Astrocyte (in vitro differentiated cells and primary cell): ENCODE results near the gene CAMKMT. TPM values are rescaled to one million over a fixed set of nuclear protein-coding genes. Genes with fewer than 3 reads are reported as not detected.

Source experiments
- DNase-seq: peaks from one replicate; pipeline ENCODE4 v3.0.0-alpha.2; 2010; ENCODE audit warnings: low read depth
- FAIRE-seq: peaks from 2 replicates; lab custom pipeline; 2011; peaks lifted over from hg19 to GRCh38; lab: Jason Lieb, UNC
- H2AFZ ChIP-seq: 2 replicates; pipeline ENCODE4 v1.6.0; 2012; ENCODE audit warnings: low read depth, low read length, inconsistent platforms
- H3K27ac ChIP-seq: 2 replicates; pipeline ENCODE4 v1.5.1; 2011; ENCODE audit warnings: low read depth, low read length, inconsistent platforms
- H3K27me3 ChIP-seq: 2 replicates; pipeline ENCODE4 v1.6.0; 2011; ENCODE audit warnings: low read length, inconsistent platforms; ENCODE audit not compliant: insufficient read depth
- H3K36me3 ChIP-seq: 2 replicates; pipeline ENCODE4 v1.5.1; 2011; ENCODE audit warnings: low read length, inconsistent platforms; ENCODE audit not compliant: insufficient read depth
- H3K4me1 ChIP-seq: 2 replicates; pipeline ENCODE4 v1.5.1; 2011; ENCODE audit warnings: low read length, inconsistent platforms; ENCODE audit not compliant: insufficient read depth
- H3K4me2 ChIP-seq: 2 replicates; pipeline ENCODE4 v1.6.0; 2012; ENCODE audit warnings: low read length, inconsistent platforms
- H3K4me3 ChIP-seq: 2 replicates; pipeline ENCODE4 v1.5.1; 2011; ENCODE audit warnings: low read depth, mild to moderate bottlenecking, low read length, inconsistent platforms; ENCODE audit not compliant: insufficient read depth
- H3K79me2 ChIP-seq: 2 replicates; pipeline ENCODE4 v1.6.0; 2012; ENCODE audit warnings: mild to moderate bottlenecking, low read length, inconsistent platforms; ENCODE audit not compliant: insufficient read depth
- H3K9ac ChIP-seq: 2 replicates; pipeline ENCODE4 v1.6.0; 2012; ENCODE audit warnings: mild to moderate bottlenecking, low read length, inconsistent platforms
- H3K9me3 ChIP-seq: 2 replicates; pipeline ENCODE4 v1.5.1; 2012; ENCODE audit warnings: low read depth, mild to moderate bottlenecking, low read length, inconsistent platforms; ENCODE audit not compliant: insufficient read depth
- H4K20me1 ChIP-seq: 2 replicates; pipeline ENCODE4 v1.6.0; 2012; ENCODE audit warnings: low read length, inconsistent platforms; ENCODE audit not compliant: insufficient read depth
- H3K27ac Mint-ChIP-seq: one replicate; pipeline ENCODE4 v1.8.0; 2021; ENCODE audit warnings: mild to moderate bottlenecking, mixed read lengths; ENCODE audit not compliant: unreplicated experiment
- H3K27me3 Mint-ChIP-seq: one replicate; pipeline ENCODE4 v1.8.0; 2021; ENCODE audit warnings: low read depth, mixed read lengths; ENCODE audit not compliant: unreplicated experiment
- H3K36me3 Mint-ChIP-seq: one replicate; pipeline ENCODE4 v1.8.0; 2021; ENCODE audit warnings: low read depth, mixed read lengths; ENCODE audit not compliant: unreplicated experiment
- H3K4me1 Mint-ChIP-seq: one replicate; pipeline ENCODE4 v1.8.0; 2021; ENCODE audit warnings: low read depth, mixed read lengths; ENCODE audit not compliant: unreplicated experiment
- H3K4me3 Mint-ChIP-seq: one replicate; pipeline ENCODE4 v1.8.0; 2021; ENCODE audit warnings: mild to moderate bottlenecking, moderate library complexity, mixed read lengths; ENCODE audit not compliant: unreplicated experiment
- H3K9me3 Mint-ChIP-seq: one replicate; pipeline ENCODE4 v1.8.0; 2021; ENCODE audit warnings: mild to moderate bottlenecking, mixed read lengths; ENCODE audit not compliant: unreplicated experiment
- EZH2 ChIP-seq: IDR thresholded peaks from 2 replicates; pipeline ENCODE4 v1.6.1; 2012; ENCODE audit warnings: mild to moderate bottlenecking, low read length, inconsistent platforms; ENCODE audit not compliant: insufficient read depth
- total RNA-seq: library from RNA; stranded (reverse); gene quantifications from 2 replicates; pipeline ENCODE4 v1.2.1, GENCODE V29; 2021
- TF ChIP-seq, protein P1 (sequence below): IDR thresholded peaks from 2 replicates; pipeline ENCODE4 v1.5.1; 2011; ENCODE audit warnings: low read depth, mild to moderate bottlenecking, inconsistent platforms, low read length, moderate library complexity; ENCODE audit not compliant: insufficient read depth

Gene CAMKMT
- total RNA-seq, 1 donor from 2014 or later = 9.3 TPM

DNA sequence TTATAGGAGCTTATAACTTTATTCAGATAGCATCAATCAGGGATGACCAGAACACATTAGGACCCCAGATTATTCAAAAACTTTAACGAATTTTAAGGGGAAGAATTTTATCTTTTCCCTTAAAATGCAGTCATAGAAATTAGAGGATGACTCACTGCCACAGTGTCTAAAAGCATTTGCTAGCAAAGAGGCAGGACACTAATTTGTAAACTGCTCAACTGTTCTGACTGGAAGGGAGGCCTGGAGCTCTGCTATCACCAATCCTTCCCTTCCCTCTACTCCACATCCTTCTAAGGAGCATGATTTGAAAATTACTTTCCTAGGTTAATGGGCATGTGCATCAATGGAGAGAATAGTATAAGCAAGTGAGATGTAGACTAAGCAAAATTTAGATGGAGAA lies 40.9 kb upstream of the CAMKMT start:
- Histone ChIP-seq H3K4me3 (no peak overlapping the region), H3K4me1 (peaks cover 10% of the 10 kb centered on the region), H3K9me3 (no peaks in the 10 kb centered on the region), H4K20me1 (peaks cover 9% of the 10 kb centered on the region), H3K27ac (no peak overlapping the region), H3K9ac (no peak overlapping the region), H3K36me3 (peaks cover 37% of the 10 kb centered on the region), H3K79me2 (no peaks in the 10 kb centered on the region), H3K27me3 (no peaks in the 10 kb centered on the region), H2AFZ (no peak overlapping the region), H3K4me2 (no peak overlapping the region)
- Mint-ChIP-seq H3K27me3 (no peaks in the 10 kb centered on the region), H3K9me3 (no peaks in the 10 kb centered on the region), H3K4me3 (no peak overlapping the region), H3K27ac (no peak overlapping the region), H3K4me1 (peaks cover 7% of the 10 kb centered on the region), H3K36me3 (peaks cover 17% of the 10 kb centered on the region)
- TF ChIP-seq, protein P1, sequence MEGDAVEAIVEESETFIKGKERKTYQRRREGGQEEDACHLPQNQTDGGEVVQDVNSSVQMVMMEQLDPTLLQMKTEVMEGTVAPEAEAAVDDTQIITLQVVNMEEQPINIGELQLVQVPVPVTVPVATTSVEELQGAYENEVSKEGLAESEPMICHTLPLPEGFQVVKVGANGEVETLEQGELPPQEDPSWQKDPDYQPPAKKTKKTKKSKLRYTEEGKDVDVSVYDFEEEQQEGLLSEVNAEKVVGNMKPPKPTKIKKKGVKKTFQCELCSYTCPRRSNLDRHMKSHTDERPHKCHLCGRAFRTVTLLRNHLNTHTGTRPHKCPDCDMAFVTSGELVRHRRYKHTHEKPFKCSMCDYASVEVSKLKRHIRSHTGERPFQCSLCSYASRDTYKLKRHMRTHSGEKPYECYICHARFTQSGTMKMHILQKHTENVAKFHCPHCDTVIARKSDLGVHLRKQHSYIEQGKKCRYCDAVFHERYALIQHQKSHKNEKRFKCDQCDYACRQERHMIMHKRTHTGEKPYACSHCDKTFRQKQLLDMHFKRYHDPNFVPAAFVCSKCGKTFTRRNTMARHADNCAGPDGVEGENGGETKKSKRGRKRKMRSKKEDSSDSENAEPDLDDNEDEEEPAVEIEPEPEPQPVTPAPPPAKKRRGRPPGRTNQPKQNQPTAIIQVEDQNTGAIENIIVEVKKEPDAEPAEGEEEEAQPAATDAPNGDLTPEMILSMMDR = no peak
- TF ChIP-seq EZH2 = no peak
- DNase-seq (no peak), FAIRE-seq (no peak)

DNA sequence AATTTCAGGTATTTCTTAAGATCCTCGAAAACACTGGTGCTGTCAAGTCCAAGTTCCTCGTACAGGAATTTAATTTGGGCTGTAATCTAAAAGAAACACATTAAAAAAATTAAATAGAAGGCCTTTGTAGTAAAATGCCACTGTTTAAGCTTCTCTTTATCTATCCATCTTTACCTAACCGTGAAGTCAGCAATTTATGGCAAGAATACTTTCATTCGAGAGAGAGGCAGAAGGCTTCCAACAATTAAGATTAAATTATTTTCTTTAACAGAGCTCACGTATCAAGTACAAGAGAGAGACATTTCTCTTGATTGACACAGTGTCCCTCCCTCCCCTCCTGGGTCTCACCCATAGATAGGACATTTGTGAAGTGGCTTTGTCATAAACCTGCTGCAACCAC lies 40.4 kb upstream of the CAMKMT start:
- no peak overlapping the region for H3K4me3 Mint-ChIP-seq
- no peak overlapping the region for H3K9ac ChIP-seq
- H3K36me3 Mint-ChIP-seq = peaks cover 15% of the 10 kb centered on the region
- H4K20me1 ChIP-seq = peaks cover 9% of the 10 kb centered on the region
- DNase-seq = no peak
- TF ChIP-seq EZH2 = no peak
- TF ChIP-seq, protein P1 = no peak
- no peak overlapping the region for H2AFZ ChIP-seq
- no peak overlapping the region for H3K27ac Mint-ChIP-seq
- H3K9me3 ChIP-seq = no peaks in the 10 kb centered on the region
- H3K4me1 ChIP-seq = peaks cover 10% of the 10 kb centered on the region
- peaks cover 34% of the 10 kb centered on the region for H3K36me3 ChIP-seq
- no peak for FAIRE-seq
- no peaks in the 10 kb centered on the region for H3K79me2 ChIP-seq
- H3K27me3 Mint-ChIP-seq = no peaks in the 10 kb centered on the region
- no peak overlapping the region for H3K4me2 ChIP-seq
- H3K27me3 ChIP-seq = no peaks in the 10 kb centered on the region
- H3K4me3 ChIP-seq = no peak overlapping the region
- H3K4me1 Mint-ChIP-seq = peaks cover 7% of the 10 kb centered on the region
- no peak overlapping the region for H3K27ac ChIP-seq
- no peaks in the 10 kb centered on the region for H3K9me3 Mint-ChIP-seq

DNA sequence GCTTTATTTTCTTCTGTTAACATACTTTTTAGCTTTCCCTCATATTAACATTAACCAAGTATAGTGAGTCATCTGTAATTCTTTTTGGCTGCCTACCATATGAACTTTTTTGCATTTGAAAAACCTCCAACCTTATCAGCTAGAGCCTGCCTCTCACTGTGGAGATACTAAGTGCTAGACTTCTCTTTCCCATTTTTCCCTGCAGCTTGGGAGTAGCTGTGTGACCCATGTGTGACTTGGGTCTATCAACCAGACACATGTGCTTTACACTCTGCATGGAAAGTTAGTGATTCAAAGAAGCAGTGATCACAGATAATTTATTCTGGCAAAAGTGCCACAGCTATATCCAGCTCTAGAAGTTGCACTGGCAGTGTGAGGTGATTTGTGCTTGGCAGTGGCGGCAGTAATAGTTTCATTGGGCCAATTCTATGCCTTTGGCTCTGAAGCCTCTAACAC lies 36.7 kb upstream of the CAMKMT start:
- Histone ChIP-seq H3K9me3 (no peaks in the 10 kb centered on the region), H3K79me2 (no peaks in the 10 kb centered on the region), H3K36me3 (peaks cover 32% of the 10 kb centered on the region), H4K20me1 (peaks cover 9% of the 10 kb centered on the region), H3K4me1 (peaks cover 10% of the 10 kb centered on the region), H3K4me3 (no peak overlapping the region), H3K27me3 (no peaks in the 10 kb centered on the region), H3K27ac (no peak overlapping the region), H3K4me2 (peak overlapping the region; percentile 6), H3K9ac (no peak overlapping the region), H2AFZ (no peak overlapping the region)
- Mint-ChIP-seq H3K4me3 (no peak overlapping the region), H3K27me3 (no peaks in the 10 kb centered on the region), H3K9me3 (no peaks in the 10 kb centered on the region), H3K36me3 (peaks cover 18% of the 10 kb centered on the region), H3K4me1 (peaks cover 7% of the 10 kb centered on the region), H3K27ac (no peak overlapping the region)
- TF ChIP-seq, protein P1 = no peak
- TF ChIP-seq EZH2 = no peak
- FAIRE-seq = peak; percentile 13
- DNase-seq = peak; percentile 65
